GM18502 (cell line): ENCODE data around the gene PRKCB.
A peak's percentile ranks its signal among the peaks of the same experiment; 100 is the strongest.
"Not testable (repeated sequence)": the region's sequence is repeated elsewhere in the genome, so short reads cannot be mapped to it uniquely, and the experiment has no call there.

ENCODE experiments used
- ATAC-seq: cut with Tn5 transposase; IDR thresholded peaks from one replicate; pipeline ENCODE4 v1.9.1; 2021; ENCODE audit warnings: mild to moderate bottlenecking; ENCODE audit not compliant: unreplicated experiment, poor library complexity

PRKCB gene

GRCh38 chr16:24024971-24025370 lies 189.2 kb downstream of the PRKCB start:
- no peak for ATAC-seq

- ATAC-seq: no peak
Observed at GRCh38 chr16:24027466-24027865, 191.7 kb downstream of the PRKCB start.

- not testable (repeated sequence) for ATAC-seq
Observed at GRCh38 chr16:24029841-24030240, 194.1 kb downstream of the PRKCB start.

GRCh38 chr16:24035127-24035842 lies 199.5 kb downstream of the PRKCB start:
- no peak for ATAC-seq

- ATAC-seq: no peak
Observed at GRCh38 chr16:24036038-24036543, 200.3 kb downstream of the PRKCB start.

GRCh38 chr16:24036614-24037013 lies 200.8 kb downstream of the PRKCB start:
- no peak for ATAC-seq

GRCh38 chr16:24037335-24037734 lies 201.6 kb downstream of the PRKCB start:
- no peak for ATAC-seq

GRCh38 chr16:24041834-24042631 lies 206.2 kb downstream of the PRKCB start:
- peak; percentile 54 for ATAC-seq

GRCh38 chr16:24044467-24044866 lies 208.7 kb downstream of the PRKCB start:
- no peak for ATAC-seq

- no peak for ATAC-seq
Observed at GRCh38 chr16:24045641-24046040, 209.9 kb downstream of the PRKCB start.

- ATAC-seq: no peak
Observed at GRCh38 chr16:24046442-24046841, 210.7 kb downstream of the PRKCB start.

- no peak for ATAC-seq
Observed at GRCh38 chr16:24049113-24049512, 213.3 kb downstream of the PRKCB start.

- no peak for ATAC-seq
Observed at GRCh38 chr16:24051125-24051524, 215.3 kb downstream of the PRKCB start.

GRCh38 chr16:24052329-24053098 lies 216.7 kb downstream of the PRKCB start:
- ATAC-seq: no peak

- no peak for ATAC-seq
Observed at GRCh38 chr16:24053099-24053946, 217.5 kb downstream of the PRKCB start.

- no peak for ATAC-seq
Observed at GRCh38 chr16:24054741-24055491, 219.1 kb downstream of the PRKCB start.

- ATAC-seq: no peak
Observed at GRCh38 chr16:24062270-24062817, 226.6 kb downstream of the PRKCB start.

GRCh38 chr16:24069036-24069590 lies 233.3 kb downstream of the PRKCB start:
- ATAC-seq: no peak

- ATAC-seq: no peak
Observed at GRCh38 chr16:24070851-24071250, 235.1 kb downstream of the PRKCB start.
